ENCODE measurements around the gene CAMK2D. TPM values are rescaled to one million over a fixed set of nuclear protein-coding genes. Genes with fewer than 3 reads are reported as not detected.

CAMK2D gene
- total RNA-seq, 4 donors from 2014 or later: 57.3 to 78.4 (median 61.8) TPM

DNA sequence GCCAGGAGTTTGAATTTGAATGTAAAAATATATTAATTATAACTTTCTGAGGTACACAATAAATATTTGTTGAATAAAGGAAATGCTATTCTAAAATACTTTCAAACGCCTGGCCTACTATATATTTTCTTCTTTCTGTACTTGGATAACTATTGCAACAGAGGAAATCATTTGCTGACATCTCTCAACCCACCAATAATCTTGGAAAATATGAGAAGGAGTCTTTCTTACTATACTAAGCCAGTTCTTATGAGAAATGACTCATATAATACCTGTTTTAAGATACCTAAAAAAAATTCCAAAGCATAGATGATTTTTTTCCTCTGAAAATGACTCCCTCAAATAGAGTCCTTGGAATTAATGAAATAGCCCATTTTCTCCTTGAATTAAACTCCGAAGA is 64.1 kb downstream of the CAMK2D start:
- Histone ChIP-seq H3K4me3 (replicated peaks in 1 of 3) (no peak overlapping the region), H3K27ac (no peak overlapping the region), H3K4me1 (peaks cover 15 to 26% of the 10 kb centered on the region in 2 donors), H3K9me3 (no peaks in the 10 kb centered on the region), H3K36me3 (no peaks in the 10 kb centered on the region), H3K27me3 (no peaks in the 10 kb centered on the region)
- TF ChIP-seq POLR2A (IDR thresholded peaks at IDR 0.05): no peak
- TF ChIP-seq, protein P1, sequence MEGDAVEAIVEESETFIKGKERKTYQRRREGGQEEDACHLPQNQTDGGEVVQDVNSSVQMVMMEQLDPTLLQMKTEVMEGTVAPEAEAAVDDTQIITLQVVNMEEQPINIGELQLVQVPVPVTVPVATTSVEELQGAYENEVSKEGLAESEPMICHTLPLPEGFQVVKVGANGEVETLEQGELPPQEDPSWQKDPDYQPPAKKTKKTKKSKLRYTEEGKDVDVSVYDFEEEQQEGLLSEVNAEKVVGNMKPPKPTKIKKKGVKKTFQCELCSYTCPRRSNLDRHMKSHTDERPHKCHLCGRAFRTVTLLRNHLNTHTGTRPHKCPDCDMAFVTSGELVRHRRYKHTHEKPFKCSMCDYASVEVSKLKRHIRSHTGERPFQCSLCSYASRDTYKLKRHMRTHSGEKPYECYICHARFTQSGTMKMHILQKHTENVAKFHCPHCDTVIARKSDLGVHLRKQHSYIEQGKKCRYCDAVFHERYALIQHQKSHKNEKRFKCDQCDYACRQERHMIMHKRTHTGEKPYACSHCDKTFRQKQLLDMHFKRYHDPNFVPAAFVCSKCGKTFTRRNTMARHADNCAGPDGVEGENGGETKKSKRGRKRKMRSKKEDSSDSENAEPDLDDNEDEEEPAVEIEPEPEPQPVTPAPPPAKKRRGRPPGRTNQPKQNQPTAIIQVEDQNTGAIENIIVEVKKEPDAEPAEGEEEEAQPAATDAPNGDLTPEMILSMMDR (IDR thresholded peaks at IDR 0.05): no peak
- DNase-seq: no peak
- intact Hi-C loops (cut with DNase I): no loop called here
- 93 to 96% methylated on average over 2 of the region's 2 CpGs for WGBS, 2 donors

DNA sequence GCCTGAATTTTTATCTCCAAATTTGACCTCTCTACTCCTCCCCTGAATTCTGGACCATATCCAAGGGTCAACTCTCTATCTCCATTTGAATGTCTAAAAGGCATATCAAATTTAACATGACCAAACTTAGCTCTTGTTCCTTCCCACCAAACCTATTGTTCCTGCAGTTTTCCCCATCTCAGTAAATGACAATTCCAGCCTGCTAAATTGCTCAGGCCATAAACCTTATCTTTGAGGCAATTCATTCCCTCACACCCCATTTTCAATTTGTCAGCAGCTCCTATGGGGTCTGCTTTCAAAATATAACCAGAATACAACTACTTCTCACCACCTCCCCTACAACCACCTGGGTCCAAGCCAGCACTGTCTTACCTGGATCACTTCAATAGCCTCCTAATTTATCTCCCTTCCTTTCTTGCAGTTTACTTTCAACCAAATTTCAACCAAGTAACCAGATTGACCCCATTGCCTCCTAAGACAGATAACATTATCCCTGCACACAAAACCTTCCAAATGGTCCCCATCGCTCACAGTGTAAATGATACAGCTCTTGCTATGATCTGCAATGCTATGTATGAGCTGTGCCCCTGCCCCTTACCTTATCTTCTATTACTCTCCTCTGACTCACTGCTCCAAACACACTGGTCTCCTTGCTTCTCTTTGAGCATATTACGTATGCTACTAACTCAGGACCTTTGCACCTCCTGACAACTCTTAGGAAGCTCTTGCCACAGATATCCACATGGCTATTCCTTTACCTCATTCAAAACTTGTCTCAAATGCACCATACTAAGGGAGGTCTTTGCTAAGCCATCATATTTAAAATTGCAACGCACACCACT is 66.0 kb downstream of the CAMK2D start:
- WGBS, 2 donors: 96 to 100% methylated on average over 3 of the region's 3 CpGs
- Histone ChIP-seq H3K27me3 (no peaks in the 10 kb centered on the region), H3K4me1 (peaks cover 15 to 16% of the 10 kb centered on the region in 2 donors), H3K4me3 (replicated peaks in 1 of 3) (no peak overlapping the region), H3K36me3 (no peaks in the 10 kb centered on the region), H3K9me3 (no peaks in the 10 kb centered on the region), H3K27ac (no peak overlapping the region)
- intact Hi-C loops (cut with DNase I): no loop called here
- no peak for DNase-seq
- TF ChIP-seq POLR2A (IDR thresholded peaks at IDR 0.05): no peak
- TF ChIP-seq, protein P1 (IDR thresholded peaks at IDR 0.05): no peak

DNA sequence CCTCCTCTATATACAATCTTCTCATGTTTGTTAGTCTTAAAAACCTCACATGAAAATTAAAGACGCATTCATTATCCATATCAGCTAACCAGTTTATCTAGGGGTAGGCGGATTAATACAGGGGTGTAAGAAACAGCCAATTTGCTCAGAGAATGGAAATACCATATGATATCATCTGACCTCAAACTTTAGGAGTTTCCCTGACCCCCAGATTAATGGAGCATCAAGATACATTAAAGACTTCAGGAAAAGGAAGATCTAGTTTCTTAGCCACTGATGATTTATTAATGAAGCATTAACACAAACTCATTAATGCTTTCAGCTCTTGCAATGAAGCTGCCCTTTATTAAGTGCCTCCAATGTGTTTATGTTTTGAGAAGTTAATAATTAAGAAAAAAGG is 67.5 kb downstream of the CAMK2D start:
- Histone ChIP-seq H3K4me3 (replicated peaks in 1 of 3) (no peak overlapping the region), H3K4me1 (peaks cover 7 to 8% of the 10 kb centered on the region in 2 donors), H3K36me3 (no peaks in the 10 kb centered on the region), H3K9me3 (no peaks in the 10 kb centered on the region), H3K27me3 (no peaks in the 10 kb centered on the region), H3K27ac (no peak overlapping the region)
- WGBS, 2 donors: 96 to 97% methylated on average over 2 of the region's 2 CpGs
- TF ChIP-seq POLR2A (IDR thresholded peaks at IDR 0.05): no peak
- TF ChIP-seq, protein P1 (IDR thresholded peaks at IDR 0.05): no peak
- intact Hi-C loops (cut with DNase I): no loop called here
- no peak for DNase-seq

DNA sequence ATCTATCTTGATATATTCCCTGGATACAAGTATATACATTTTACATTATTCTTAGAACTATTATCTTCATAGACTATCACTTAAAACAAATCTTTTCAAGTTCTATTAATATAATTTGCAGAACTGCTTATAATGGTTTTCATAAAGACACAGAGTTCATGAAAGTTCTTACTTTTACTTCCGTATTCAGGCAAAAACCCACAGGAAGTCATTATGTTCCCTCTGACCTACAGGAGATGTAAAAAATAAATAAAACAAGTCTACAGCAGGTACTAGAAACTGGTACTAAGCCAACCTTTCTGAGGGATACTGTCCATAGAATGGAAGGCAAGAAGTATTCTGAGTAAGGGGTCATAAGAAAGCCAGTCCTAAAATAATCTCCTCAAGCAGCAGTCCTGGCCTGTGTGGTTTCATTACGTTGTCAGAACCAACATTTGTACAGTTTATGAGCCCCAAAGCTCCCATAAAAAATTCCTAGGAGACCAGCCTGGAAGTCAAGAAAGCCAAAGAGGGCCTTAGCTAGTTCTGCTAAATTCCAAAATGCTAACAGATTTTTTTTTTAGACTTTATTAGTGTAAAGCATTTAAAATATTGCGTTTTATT is 68.6 kb downstream of the CAMK2D start:
- no peak overlapping the region for H3K27ac ChIP-seq
- 77 to 82% methylated on average over 3 of the region's 3 CpGs for WGBS, 2 donors
- no peaks in the 10 kb centered on the region for H3K36me3 ChIP-seq

More for the DNA sequence above, 68.6 kb downstream of the CAMK2D start:
- Histone ChIP-seq H3K9me3 (no peaks in the 10 kb centered on the region), H3K4me3 (replicated peaks in 1 of 3) (no peak overlapping the region), H3K4me1 (peaks cover 7 to 8% of the 10 kb centered on the region in 2 donors), H3K27me3 (no peaks in the 10 kb centered on the region)
- DNase-seq: no peak
- TF ChIP-seq POLR2A (IDR thresholded peaks at IDR 0.05): no peak
- TF ChIP-seq, protein P1 (IDR thresholded peaks at IDR 0.05): no peak
- intact Hi-C loops (cut with DNase I): no loop called here

Measured in thyroid gland (tissue), 4 donors.